WTC11 (cell line): Measurements from ENCODE around the gene SLC25A26. TPM values are rescaled to one million over a fixed set of nuclear protein-coding genes. Genes with fewer than 3 reads are reported as not detected.
A peak's percentile ranks its signal among the peaks of the same experiment; 100 is the strongest.

Experiments
- ATAC-seq: fragments of 200-7000 bp; cut with Tn5 transposase; 2 replicates; pipeline ENCODE4 v1.10.0; 2021; ENCODE audit warnings: mild to moderate bottlenecking, moderate library complexity
- CTCF ChIA-PET: fragments of 300-600 bp; sonication (Branson Sonifier 250); formaldehyde crosslinking; loops from one replicate; lab custom pipeline; 2021; ENCODE audit warnings: antibody characterized with exemption; lab: Charles Lee
- POLR2A ChIA-PET: fragments of 350-600 bp; sonication (Branson Sonifier 250); formaldehyde crosslinking; loops from one replicate; lab custom pipeline; 2021; ENCODE audit warnings: antibody characterized with exemption; lab: Charles Lee
- DNase-seq: peaks from one replicate; pipeline ENCODE4 v3.0.0; 2021; ENCODE audit warnings: low spot score
- H3K27ac Mint-ChIP-seq: 2 replicates; pipeline ENCODE4 v1.8.0; 2021; ENCODE audit warnings: mixed read lengths
- H3K27me3 Mint-ChIP-seq: 2 replicates; pipeline ENCODE4 v1.8.0; 2021; ENCODE audit warnings: low read depth, mild to moderate bottlenecking, moderate library complexity, mixed read lengths
- H3K36me3 Mint-ChIP-seq: 2 replicates; pipeline ENCODE4 v1.8.0; 2021; ENCODE audit warnings: mixed read lengths
- H3K4me1 Mint-ChIP-seq: 2 replicates; pipeline ENCODE4 v1.8.0; 2022; ENCODE audit warnings: mixed read lengths
- H3K4me3 Mint-ChIP-seq: 2 replicates; pipeline ENCODE4 v1.8.0; 2021; ENCODE audit warnings: mild to moderate bottlenecking, moderate library complexity, mixed read lengths
- H3K9me3 Mint-ChIP-seq: 2 replicates; pipeline ENCODE4 v1.8.0; 2021; ENCODE audit warnings: mixed read lengths
- ATF1 ChIP-seq: sonication (generic); formaldehyde crosslinking; IDR thresholded peaks from 2 replicates; pipeline ENCODE4 v1.8.1; 2023; ENCODE audit warnings: mild to moderate bottlenecking, moderate library complexity, missing genetic modification reagents
- GRHL2 ChIP-seq: fragments of 250-450 bp; sonication (Bioruptor Pico); IDR thresholded peaks from 2 replicates; pipeline ENCODE4 v1.8.0; 2022; ENCODE audit warnings: mild to moderate bottlenecking, moderate library complexity; ENCODE audit not compliant: insufficient replicate concordance, severe bottlenecking
- JAZF1 ChIP-seq: fragments of 250-450 bp; sonication (Bioruptor Pico); IDR thresholded peaks from 2 replicates; pipeline ENCODE4 v1.9.0; 2021; ENCODE audit warnings: moderate library complexity, mild to moderate bottlenecking, inconsistent platforms
- JUN ChIP-seq: sonication (generic); formaldehyde crosslinking; IDR thresholded peaks from 2 replicates; pipeline ENCODE4 v1.8.0; 2023; ENCODE audit warnings: mild to moderate bottlenecking, missing genetic modification reagents
- NFYB ChIP-seq: sonication (generic); formaldehyde crosslinking; conservative IDR thresholded peaks from 2 replicates; pipeline ENCODE4 v1.8.0; 2022; ENCODE audit warnings: low read depth, missing genetic modification reagents
- NR2C2 ChIP-seq: sonication (generic); formaldehyde crosslinking; IDR thresholded peaks from 2 replicates; pipeline ENCODE4 v1.8.0; 2022; ENCODE audit warnings: mild to moderate bottlenecking, missing genetic modification reagents
- PRRX2 ChIP-seq: fragments of 250-450 bp; sonication (Bioruptor Pico); IDR thresholded peaks from 2 replicates; pipeline ENCODE4 v1.8.0; 2021; ENCODE audit warnings: mild to moderate bottlenecking
- RELA ChIP-seq: sonication (generic); formaldehyde crosslinking; IDR thresholded peaks from 2 replicates; pipeline ENCODE4 v1.8.1; 2022; ENCODE audit warnings: missing genetic modification reagents, mild to moderate bottlenecking, borderline replicate concordance
- total RNA-seq: library from RNA; stranded (reverse); gene quantifications from 3 replicates; pipeline ENCODE4 v1.2.3, GENCODE V29; 2021
- TF ChIP-seq, protein P1 (sequence below): fragments of 200-600 bp; IDR thresholded peaks from 2 replicates; pipeline ENCODE4 v1.8.0; 2022; ENCODE audit warnings: antibody characterized with exemption
- TF ChIP-seq, protein P2 (sequence below): sonication (generic); formaldehyde crosslinking; IDR thresholded peaks from 2 replicates; pipeline ENCODE4 v1.8.0; 2023; ENCODE audit warnings: missing genetic modification reagents, mild to moderate bottlenecking, borderline replicate concordance
- TF ChIP-seq, protein P3 (sequence below): sonication (generic); formaldehyde crosslinking; IDR thresholded peaks from 2 replicates; pipeline ENCODE4 v1.8.0; 2022; ENCODE audit warnings: mild to moderate bottlenecking, missing genetic modification reagents
- TF ChIP-seq, protein P4 (sequence below): sonication (generic); formaldehyde crosslinking; conservative IDR thresholded peaks from 2 replicates; pipeline ENCODE4 v1.8.1; 2022; ENCODE audit warnings: mild to moderate bottlenecking, missing genetic modification reagents
- TF ChIP-seq, protein P5 (sequence below): sonication (generic); formaldehyde crosslinking; IDR thresholded peaks from 2 replicates; pipeline ENCODE4 v1.8.1; 2023; ENCODE audit warnings: mild to moderate bottlenecking, missing genetic modification reagents, borderline replicate concordance
- TF ChIP-seq, protein P6 (sequence below): sonication (generic); formaldehyde crosslinking; IDR thresholded peaks from 2 replicates; pipeline ENCODE4 v1.8.0; 2022; ENCODE audit warnings: mild to moderate bottlenecking, missing genetic modification reagents
- TF ChIP-seq, protein P7 (sequence below): sonication (generic); formaldehyde crosslinking; IDR thresholded peaks from 2 replicates; pipeline ENCODE4 v1.8.0; 2022; ENCODE audit warnings: mild to moderate bottlenecking, missing genetic modification reagents

SLC25A26 gene
- total RNA-seq, 1 experiment from 2014 or later = 29.1 TPM

DNA sequence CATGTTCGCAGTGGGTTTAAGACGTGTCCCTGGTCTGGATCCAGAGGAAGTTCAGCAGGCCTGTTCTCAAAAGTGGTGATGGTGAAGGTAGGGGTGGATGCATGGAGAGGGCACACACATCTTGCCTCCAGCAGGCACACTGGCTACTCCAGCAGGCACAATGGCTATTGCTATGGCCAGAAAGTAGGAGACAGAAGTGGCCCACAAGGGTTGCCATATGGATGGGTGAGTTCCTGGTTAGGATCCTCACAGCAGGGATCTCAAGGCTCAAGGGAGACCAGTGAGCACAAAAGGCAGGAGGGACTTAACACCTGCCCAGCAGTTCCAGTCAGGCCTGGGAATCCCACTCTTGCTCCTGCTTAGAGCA, 172.1 kb downstream of the SLC25A26 start:
- Mint-ChIP-seq H3K4me3 (no peak overlapping the region), H3K36me3 (peaks cover 83% of the 10 kb centered on the region), H3K4me1 (peaks cover 22% of the 10 kb centered on the region)
- ChIA-PET POLR2A (interaction anchor here (0.6 kb wide), 1 partner anchor 528 kb away, joined by 3 read pairs; no protein-coding TSS in a partner anchor), CTCF (interaction anchor here (2.4 kb wide), 1 partner anchor 15 kb away, joined by 8 read pairs; no protein-coding TSS in a partner anchor)
- DNase-seq = no peak
- no peak for ATAC-seq
- TF ChIP-seq JAZF1 (CRISPR knock-in tag) = no peak
- TF ChIP-seq, all 79 proteins: peak for 0
- Mint-ChIP-seq H3K27ac (no peak overlapping the region), H3K9me3 (no peaks in the 10 kb centered on the region), H3K27me3 (no peaks in the 10 kb centered on the region)

DNA sequence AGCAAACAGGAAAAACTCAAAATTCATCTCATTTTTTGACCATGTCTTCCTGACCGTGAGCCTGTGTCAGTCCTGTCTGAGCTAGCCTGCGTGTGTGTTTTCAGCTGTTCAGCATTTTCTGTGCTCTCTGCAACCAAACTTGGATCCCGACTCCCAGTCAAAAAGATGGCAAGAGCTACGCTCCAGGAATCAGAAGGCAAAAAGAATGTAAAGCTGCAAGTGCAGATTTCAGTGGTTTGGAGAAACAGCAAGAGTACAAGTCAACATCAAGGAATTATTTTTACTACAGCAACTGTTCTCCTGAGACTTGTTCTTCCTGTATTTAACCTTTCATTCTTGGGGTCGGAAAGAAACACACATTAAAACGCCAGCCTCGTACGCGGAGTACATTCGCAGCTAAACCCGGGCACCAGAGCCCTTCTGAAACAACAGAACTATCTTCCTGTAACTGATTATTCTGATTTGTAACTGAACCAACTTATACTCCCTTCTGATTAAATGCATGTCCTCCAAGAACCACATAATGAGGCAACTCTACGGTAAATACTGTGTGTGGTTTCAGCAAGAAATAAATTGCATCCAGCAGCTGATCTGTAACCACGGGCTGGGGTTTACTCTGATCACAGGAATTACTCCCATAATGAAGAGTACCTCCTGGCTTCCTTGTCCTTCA, 172.7 kb downstream of the SLC25A26 start:
- Mint-ChIP-seq H3K27ac (peak overlapping the region; percentile 33; the same call in 1 of the 2 replicates), H3K9me3 (no peaks in the 10 kb centered on the region), H3K4me3 (no peak overlapping the region), H3K36me3 (peaks cover 84% of the 10 kb centered on the region)
- no peak for ATAC-seq
- POLR2A ChIA-PET = interaction anchor here (0.6 kb wide), 1 partner anchor 528 kb away, joined by 3 read pairs; no protein-coding TSS in a partner anchor
- TF ChIP-seq, protein P1, sequence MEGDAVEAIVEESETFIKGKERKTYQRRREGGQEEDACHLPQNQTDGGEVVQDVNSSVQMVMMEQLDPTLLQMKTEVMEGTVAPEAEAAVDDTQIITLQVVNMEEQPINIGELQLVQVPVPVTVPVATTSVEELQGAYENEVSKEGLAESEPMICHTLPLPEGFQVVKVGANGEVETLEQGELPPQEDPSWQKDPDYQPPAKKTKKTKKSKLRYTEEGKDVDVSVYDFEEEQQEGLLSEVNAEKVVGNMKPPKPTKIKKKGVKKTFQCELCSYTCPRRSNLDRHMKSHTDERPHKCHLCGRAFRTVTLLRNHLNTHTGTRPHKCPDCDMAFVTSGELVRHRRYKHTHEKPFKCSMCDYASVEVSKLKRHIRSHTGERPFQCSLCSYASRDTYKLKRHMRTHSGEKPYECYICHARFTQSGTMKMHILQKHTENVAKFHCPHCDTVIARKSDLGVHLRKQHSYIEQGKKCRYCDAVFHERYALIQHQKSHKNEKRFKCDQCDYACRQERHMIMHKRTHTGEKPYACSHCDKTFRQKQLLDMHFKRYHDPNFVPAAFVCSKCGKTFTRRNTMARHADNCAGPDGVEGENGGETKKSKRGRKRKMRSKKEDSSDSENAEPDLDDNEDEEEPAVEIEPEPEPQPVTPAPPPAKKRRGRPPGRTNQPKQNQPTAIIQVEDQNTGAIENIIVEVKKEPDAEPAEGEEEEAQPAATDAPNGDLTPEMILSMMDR = no peak
- TF ChIP-seq, protein P2, sequence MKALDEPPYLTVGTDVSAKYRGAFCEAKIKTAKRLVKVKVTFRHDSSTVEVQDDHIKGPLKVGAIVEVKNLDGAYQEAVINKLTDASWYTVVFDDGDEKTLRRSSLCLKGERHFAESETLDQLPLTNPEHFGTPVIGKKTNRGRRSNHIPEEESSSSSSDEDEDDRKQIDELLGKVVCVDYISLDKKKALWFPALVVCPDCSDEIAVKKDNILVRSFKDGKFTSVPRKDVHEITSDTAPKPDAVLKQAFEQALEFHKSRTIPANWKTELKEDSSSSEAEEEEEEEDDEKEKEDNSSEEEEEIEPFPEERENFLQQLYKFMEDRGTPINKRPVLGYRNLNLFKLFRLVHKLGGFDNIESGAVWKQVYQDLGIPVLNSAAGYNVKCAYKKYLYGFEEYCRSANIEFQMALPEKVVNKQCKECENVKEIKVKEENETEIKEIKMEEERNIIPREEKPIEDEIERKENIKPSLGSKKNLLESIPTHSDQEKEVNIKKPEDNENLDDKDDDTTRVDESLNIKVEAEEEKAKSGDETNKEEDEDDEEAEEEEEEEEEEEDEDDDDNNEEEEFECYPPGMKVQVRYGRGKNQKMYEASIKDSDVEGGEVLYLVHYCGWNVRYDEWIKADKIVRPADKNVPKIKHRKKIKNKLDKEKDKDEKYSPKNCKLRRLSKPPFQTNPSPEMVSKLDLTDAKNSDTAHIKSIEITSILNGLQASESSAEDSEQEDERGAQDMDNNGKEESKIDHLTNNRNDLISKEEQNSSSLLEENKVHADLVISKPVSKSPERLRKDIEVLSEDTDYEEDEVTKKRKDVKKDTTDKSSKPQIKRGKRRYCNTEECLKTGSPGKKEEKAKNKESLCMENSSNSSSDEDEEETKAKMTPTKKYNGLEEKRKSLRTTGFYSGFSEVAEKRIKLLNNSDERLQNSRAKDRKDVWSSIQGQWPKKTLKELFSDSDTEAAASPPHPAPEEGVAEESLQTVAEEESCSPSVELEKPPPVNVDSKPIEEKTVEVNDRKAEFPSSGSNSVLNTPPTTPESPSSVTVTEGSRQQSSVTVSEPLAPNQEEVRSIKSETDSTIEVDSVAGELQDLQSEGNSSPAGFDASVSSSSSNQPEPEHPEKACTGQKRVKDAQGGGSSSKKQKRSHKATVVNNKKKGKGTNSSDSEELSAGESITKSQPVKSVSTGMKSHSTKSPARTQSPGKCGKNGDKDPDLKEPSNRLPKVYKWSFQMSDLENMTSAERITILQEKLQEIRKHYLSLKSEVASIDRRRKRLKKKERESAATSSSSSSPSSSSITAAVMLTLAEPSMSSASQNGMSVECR (CRISPR knock-in tag) = no peak
- TF ChIP-seq, all 79 proteins: peak for 0
- Mint-ChIP-seq H3K4me1 (peaks cover 17% of the 10 kb centered on the region), H3K27me3 (no peaks in the 10 kb centered on the region)
- DNase-seq = no peak
- CTCF ChIA-PET = interaction anchor here (2.4 kb wide), 1 partner anchor 15 kb away, joined by 8 read pairs; no protein-coding TSS in a partner anchor

DNA sequence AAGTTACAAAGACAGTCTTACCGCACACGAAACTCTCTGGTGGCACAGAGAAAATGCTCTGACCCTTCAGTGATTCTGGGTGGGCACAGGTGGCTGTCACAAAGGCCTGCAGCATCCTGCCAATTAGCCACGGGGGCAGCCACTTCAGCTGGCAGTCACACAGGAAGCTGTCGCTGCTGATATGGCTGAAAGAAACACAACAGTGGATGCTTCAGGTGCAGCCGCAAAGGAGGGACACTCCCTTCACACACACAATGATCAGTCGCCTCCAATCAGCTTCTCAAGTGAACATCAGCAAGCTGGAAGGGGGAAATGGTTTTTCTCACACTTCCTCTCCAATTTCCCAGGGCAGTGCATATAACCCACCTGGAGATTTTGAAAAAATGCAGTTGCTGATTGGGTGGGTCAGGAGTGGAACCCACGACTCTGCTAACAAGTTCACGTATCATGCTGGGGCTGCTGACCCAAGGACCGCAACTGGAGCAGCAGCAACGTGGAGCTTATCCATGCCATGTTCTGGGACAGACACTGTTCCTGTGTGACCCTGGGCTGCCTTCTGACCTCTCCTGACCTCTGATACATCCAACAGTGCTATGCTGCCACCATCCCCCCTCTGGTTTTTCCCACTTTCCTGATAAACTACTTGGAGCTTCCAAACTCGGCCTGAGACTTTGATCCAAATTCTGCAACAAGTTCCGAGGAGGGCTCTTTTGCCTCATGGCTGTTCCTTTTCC, 173.4 kb downstream of the SLC25A26 start:
- ATAC-seq (no peak), DNase-seq (no peak)
- H3K36me3 Mint-ChIP-seq = peaks cover 86% of the 10 kb centered on the region
- POLR2A ChIA-PET = no interaction called here
- H3K9me3 Mint-ChIP-seq = no peaks in the 10 kb centered on the region
- CTCF ChIA-PET = interaction anchor here (1.1 to 2.4 kb wide), 3 partner anchors 14 to 22 kb away, joined by 5 to 8 read pairs (median 6); no protein-coding TSS in a partner anchor
- H3K4me3 Mint-ChIP-seq = no peak overlapping the region
- H3K27ac Mint-ChIP-seq = no peak overlapping the region
- H3K27me3 Mint-ChIP-seq = no peaks in the 10 kb centered on the region
- peaks cover 14% of the 10 kb centered on the region; the same call in 1 of the 2 replicates for H3K4me1 Mint-ChIP-seq
- TF ChIP-seq JUN (CRISPR knock-in tag) (no peak), NR2C2 (CRISPR knock-in tag) (no peak), PRRX2 (CRISPR knock-in tag) (no peak), GRHL2 (CRISPR knock-in tag) (no peak), ATF1 (CRISPR knock-in tag) (no peak), RELA (no peak), NFYB (CRISPR knock-in tag) (no peak)
- TF ChIP-seq, protein P3, sequence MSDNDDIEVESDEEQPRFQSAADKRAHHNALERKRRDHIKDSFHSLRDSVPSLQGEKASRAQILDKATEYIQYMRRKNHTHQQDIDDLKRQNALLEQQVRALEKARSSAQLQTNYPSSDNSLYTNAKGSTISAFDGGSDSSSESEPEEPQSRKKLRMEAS (CRISPR knock-in tag) = no peak
- TF ChIP-seq, protein P4, sequence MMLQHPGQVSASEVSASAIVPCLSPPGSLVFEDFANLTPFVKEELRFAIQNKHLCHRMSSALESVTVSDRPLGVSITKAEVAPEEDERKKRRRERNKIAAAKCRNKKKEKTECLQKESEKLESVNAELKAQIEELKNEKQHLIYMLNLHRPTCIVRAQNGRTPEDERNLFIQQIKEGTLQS (CRISPR knock-in tag) = no peak
- TF ChIP-seq, protein P5, sequence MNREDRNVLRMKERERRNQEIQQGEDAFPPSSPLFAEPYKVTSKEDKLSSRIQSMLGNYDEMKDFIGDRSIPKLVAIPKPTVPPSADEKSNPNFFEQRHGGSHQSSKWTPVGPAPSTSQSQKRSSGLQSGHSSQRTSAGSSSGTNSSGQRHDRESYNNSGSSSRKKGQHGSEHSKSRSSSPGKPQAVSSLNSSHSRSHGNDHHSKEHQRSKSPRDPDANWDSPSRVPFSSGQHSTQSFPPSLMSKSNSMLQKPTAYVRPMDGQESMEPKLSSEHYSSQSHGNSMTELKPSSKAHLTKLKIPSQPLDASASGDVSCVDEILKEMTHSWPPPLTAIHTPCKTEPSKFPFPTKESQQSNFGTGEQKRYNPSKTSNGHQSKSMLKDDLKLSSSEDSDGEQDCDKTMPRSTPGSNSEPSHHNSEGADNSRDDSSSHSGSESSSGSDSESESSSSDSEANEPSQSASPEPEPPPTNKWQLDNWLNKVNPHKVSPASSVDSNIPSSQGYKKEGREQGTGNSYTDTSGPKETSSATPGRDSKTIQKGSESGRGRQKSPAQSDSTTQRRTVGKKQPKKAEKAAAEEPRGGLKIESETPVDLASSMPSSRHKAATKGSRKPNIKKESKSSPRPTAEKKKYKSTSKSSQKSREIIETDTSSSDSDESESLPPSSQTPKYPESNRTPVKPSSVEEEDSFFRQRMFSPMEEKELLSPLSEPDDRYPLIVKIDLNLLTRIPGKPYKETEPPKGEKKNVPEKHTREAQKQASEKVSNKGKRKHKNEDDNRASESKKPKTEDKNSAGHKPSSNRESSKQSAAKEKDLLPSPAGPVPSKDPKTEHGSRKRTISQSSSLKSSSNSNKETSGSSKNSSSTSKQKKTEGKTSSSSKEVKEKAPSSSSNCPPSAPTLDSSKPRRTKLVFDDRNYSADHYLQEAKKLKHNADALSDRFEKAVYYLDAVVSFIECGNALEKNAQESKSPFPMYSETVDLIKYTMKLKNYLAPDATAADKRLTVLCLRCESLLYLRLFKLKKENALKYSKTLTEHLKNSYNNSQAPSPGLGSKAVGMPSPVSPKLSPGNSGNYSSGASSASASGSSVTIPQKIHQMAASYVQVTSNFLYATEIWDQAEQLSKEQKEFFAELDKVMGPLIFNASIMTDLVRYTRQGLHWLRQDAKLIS = no peak
- TF ChIP-seq, protein P6, sequence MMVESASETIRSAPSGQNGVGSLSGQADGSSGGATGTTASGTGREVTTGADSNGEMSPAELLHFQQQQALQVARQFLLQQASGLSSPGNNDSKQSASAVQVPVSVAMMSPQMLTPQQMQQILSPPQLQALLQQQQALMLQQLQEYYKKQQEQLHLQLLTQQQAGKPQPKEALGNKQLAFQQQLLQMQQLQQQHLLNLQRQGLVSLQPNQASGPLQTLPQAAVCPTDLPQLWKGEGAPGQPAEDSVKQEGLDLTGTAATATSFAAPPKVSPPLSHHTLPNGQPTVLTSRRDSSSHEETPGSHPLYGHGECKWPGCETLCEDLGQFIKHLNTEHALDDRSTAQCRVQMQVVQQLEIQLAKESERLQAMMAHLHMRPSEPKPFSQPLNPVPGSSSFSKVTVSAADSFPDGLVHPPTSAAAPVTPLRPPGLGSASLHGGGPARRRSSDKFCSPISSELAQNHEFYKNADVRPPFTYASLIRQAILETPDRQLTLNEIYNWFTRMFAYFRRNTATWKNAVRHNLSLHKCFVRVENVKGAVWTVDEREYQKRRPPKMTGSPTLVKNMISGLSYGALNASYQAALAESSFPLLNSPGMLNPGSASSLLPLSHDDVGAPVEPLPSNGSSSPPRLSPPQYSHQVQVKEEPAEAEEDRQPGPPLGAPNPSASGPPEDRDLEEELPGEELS (CRISPR knock-in tag) = no peak
- TF ChIP-seq, protein P7, sequence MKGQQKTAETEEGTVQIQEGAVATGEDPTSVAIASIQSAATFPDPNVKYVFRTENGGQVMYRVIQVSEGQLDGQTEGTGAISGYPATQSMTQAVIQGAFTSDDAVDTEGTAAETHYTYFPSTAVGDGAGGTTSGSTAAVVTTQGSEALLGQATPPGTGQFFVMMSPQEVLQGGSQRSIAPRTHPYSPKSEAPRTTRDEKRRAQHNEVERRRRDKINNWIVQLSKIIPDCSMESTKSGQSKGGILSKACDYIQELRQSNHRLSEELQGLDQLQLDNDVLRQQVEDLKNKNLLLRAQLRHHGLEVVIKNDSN (CRISPR knock-in tag) = no peak
